ENCODE results near the gene NUP54.
A peak's percentile ranks its signal among the peaks of the same experiment; 100 is the strongest.

Gene NUP54, protein sequence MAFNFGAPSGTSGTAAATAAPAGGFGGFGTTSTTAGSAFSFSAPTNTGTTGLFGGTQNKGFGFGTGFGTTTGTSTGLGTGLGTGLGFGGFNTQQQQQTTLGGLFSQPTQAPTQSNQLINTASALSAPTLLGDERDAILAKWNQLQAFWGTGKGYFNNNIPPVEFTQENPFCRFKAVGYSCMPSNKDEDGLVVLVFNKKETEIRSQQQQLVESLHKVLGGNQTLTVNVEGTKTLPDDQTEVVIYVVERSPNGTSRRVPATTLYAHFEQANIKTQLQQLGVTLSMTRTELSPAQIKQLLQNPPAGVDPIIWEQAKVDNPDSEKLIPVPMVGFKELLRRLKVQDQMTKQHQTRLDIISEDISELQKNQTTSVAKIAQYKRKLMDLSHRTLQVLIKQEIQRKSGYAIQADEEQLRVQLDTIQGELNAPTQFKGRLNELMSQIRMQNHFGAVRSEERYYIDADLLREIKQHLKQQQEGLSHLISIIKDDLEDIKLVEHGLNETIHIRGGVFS

DNA sequence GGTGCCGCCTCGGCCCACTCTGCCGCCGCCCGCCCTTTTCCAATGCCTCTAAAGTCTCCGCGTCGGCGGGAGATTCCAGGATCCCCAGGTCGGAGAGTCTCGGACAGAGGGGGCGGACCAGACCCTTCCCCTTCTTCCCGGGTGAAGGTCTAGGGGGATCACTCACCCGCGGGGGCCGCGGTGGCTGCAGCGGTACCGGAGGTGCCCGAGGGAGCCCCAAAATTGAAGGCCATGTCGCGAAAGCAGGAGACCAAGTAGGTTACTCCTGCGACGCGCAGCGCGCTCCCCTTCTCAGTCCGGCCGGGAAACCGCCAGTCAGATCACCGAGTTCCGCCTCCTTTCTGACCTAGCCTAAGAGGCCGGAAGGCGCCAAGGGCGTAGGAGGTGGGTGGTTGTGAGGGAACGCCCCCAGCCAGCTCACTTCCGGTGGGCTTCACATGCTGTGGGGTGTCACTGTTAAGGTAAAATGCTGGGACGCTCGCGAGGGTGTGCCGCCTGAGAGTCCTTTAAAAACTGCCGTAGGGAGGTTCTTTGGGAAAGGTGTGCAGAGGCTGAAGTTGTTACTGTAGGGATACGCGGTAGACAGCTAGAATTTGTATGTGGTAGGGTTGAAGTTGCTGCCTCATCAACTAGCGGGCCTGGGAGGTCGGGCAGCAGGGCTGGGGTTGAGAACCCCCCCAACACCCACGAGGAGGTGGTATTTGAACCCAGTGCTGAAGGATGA, at the start of gene NUP54:
TSS of gene NUP54 (minus strand) at position 256 of the 724 bp plus-strand sequence. CDS start at position 233, 23 bp downstream.
- no peaks in the 10 kb centered on the region for H3K9me3 ChIP-seq (ENCODE audit: insufficient read depth, low read length)
- TF ChIP-seq EZH2phosphoT487 (IDR thresholded peaks at IDR 0.05; ENCODE audit: low read depth), result no peak
- TF ChIP-seq, protein P1, sequence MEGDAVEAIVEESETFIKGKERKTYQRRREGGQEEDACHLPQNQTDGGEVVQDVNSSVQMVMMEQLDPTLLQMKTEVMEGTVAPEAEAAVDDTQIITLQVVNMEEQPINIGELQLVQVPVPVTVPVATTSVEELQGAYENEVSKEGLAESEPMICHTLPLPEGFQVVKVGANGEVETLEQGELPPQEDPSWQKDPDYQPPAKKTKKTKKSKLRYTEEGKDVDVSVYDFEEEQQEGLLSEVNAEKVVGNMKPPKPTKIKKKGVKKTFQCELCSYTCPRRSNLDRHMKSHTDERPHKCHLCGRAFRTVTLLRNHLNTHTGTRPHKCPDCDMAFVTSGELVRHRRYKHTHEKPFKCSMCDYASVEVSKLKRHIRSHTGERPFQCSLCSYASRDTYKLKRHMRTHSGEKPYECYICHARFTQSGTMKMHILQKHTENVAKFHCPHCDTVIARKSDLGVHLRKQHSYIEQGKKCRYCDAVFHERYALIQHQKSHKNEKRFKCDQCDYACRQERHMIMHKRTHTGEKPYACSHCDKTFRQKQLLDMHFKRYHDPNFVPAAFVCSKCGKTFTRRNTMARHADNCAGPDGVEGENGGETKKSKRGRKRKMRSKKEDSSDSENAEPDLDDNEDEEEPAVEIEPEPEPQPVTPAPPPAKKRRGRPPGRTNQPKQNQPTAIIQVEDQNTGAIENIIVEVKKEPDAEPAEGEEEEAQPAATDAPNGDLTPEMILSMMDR (IDR thresholded peaks at IDR 0.05; ENCODE audit: low read depth, low read length), result no peak
- H3K4me2 ChIP-seq (ENCODE audit: low read length), result peak within 1 kb of the TSS; percentile 83
- H3K4me1 ChIP-seq (ENCODE audit: low read length), result peaks cover 20% of the 10 kb centered on the region
- peaks cover 7% of the 10 kb centered on the region for H3K36me3 ChIP-seq (replicated peaks; ENCODE audit: low read depth, low read length)
- no peaks in the 10 kb centered on the region for H3K27me3 ChIP-seq (ENCODE audit: low read depth, low read length)
- peak within 1 kb of the TSS; percentile 93 for H2AFZ ChIP-seq (ENCODE audit: low read depth, low read length)
- H3K4me3 ChIP-seq (ENCODE audit: low read length), result peak within 1 kb of the TSS; percentile 94
- peaks cover 21% of the 10 kb centered on the region for H4K20me1 ChIP-seq (ENCODE audit: insufficient read depth, low read length)
- H3K79me2 ChIP-seq (ENCODE audit: low read length), result peaks cover 57% of the 10 kb centered on the region
- H3K27ac ChIP-seq (ENCODE audit: low read length), result peak within 1 kb of the TSS; percentile 67
- peak within 1 kb of the TSS; percentile 93 for H3K9ac ChIP-seq (ENCODE audit: low read length)

GRCh38 chr4:76197031-76197743, 49.0 kb upstream of the NUP54 start:
- no peaks in the 10 kb centered on the region for H3K79me2 ChIP-seq (ENCODE audit: low read length)
- no peaks in the 10 kb centered on the region for H3K9me3 ChIP-seq (ENCODE audit: insufficient read depth, low read length)
- peak overlapping the region; percentile 84 for H3K4me2 ChIP-seq (ENCODE audit: low read length)
- H3K4me1 ChIP-seq (ENCODE audit: low read length), result peaks cover 61% of the 10 kb centered on the region
- peaks cover 6% of the 10 kb centered on the region; the same call in 1 of the 2 replicates for H4K20me1 ChIP-seq (ENCODE audit: insufficient read depth, low read length)
- H3K27me3 ChIP-seq (ENCODE audit: low read depth, low read length), result peaks cover 8% of the 10 kb centered on the region
- no peak overlapping the region for H2AFZ ChIP-seq (ENCODE audit: low read depth, low read length)
- no peak overlapping the region for H3K9ac ChIP-seq (ENCODE audit: low read length)
- peaks cover 2% of the 10 kb centered on the region for H3K36me3 ChIP-seq (replicated peaks; ENCODE audit: low read depth, low read length)
- no peak for TF ChIP-seq EZH2phosphoT487 (IDR thresholded peaks at IDR 0.05; ENCODE audit: low read depth)
- TF ChIP-seq, protein P1 (IDR thresholded peaks at IDR 0.05; ENCODE audit: low read depth, low read length), result no peak
- no peak overlapping the region for H3K27ac ChIP-seq (ENCODE audit: low read length)
- H3K4me3 ChIP-seq (ENCODE audit: low read length), result no peak overlapping the region

GRCh38 chr4:76196376-76196775, 48.2 kb upstream of the NUP54 start:
- TF ChIP-seq, protein P1 (IDR thresholded peaks at IDR 0.05; ENCODE audit: low read depth, low read length), result no peak
- no peak for TF ChIP-seq EZH2phosphoT487 (IDR thresholded peaks at IDR 0.05; ENCODE audit: low read depth)
- Histone ChIP-seq H4K20me1 (ENCODE audit: insufficient read depth, low read length) (peaks cover 6% of the 10 kb centered on the region; the same call in 1 of the 2 replicates), H3K9me3 (ENCODE audit: insufficient read depth, low read length) (no peaks in the 10 kb centered on the region), H3K79me2 (ENCODE audit: low read length) (no peaks in the 10 kb centered on the region), H2AFZ (ENCODE audit: low read depth, low read length) (no peak overlapping the region), H3K4me1 (ENCODE audit: low read length) (peaks cover 59% of the 10 kb centered on the region), H3K4me2 (ENCODE audit: low read length) (no peak overlapping the region), H3K27me3 (ENCODE audit: low read depth, low read length) (peaks cover 8% of the 10 kb centered on the region), H3K4me3 (ENCODE audit: low read length) (no peak overlapping the region), H3K36me3 (replicated peaks; ENCODE audit: low read depth, low read length) (peaks cover 2% of the 10 kb centered on the region), H3K27ac (ENCODE audit: low read length) (no peak overlapping the region), H3K9ac (ENCODE audit: low read length) (no peak overlapping the region)
